CD14-positive monocyte (primary cell): ENCODE results near the gene SRRM3. TPM values are rescaled to one million over a fixed set of nuclear protein-coding genes. Genes with fewer than 3 reads are reported as not detected.
A peak's percentile ranks its signal among the peaks of the same experiment; 100 is the strongest.
"Not testable (repeated sequence)": the region's sequence is repeated elsewhere in the genome, so short reads cannot be mapped to it uniquely, and the experiment has no call there.

Experiments used
- DNase-seq, 3 donors: peaks; one replicate each; pipeline ENCODE4 v3.0.0-alpha.2; 2011 to 2022
- H2AFZ ChIP-seq: 2 replicates; pipeline ENCODE4 v1.6.0; 2012; ENCODE audit warnings: mild to moderate bottlenecking, low read depth, low read length, inconsistent platforms; ENCODE audit not compliant: insufficient read depth, poor library complexity, severe bottlenecking
- H3K27ac ChIP-seq, 2 donors: 1 replicate in 1 of 2; 2 replicates in 1 of 2; pipeline ENCODE4 v1.5.1; 2012 to 2013; ENCODE audit warnings: low read length in 2 of 2, control low read depth in 1 of 2, inconsistent platforms in 1 of 2, low read depth in 1 of 2, mild to moderate bottlenecking in 1 of 2
- H3K27me3 ChIP-seq, 2 donors: one replicate each; pipeline versions ENCODE4 v1.6.0 to v1.6.1; 2011 to 2013; ENCODE audit warnings: low read length in 2 of 2; ENCODE audit not compliant: control insufficient read depth in 2 of 2, insufficient read depth in 2 of 2
- H3K36me3 ChIP-seq, 2 donors: replicated peaks in 1 of 2; 1 replicate in 1 of 2; 2 replicates in 1 of 2; pipeline versions ENCODE4 v1.5.1 to v1.6.1; 2012 to 2013; ENCODE audit warnings: low read length in 2 of 2, control low read depth in 1 of 2, inconsistent platforms in 1 of 2, mild to moderate bottlenecking in 1 of 2; ENCODE audit not compliant: insufficient read depth in 2 of 2, control insufficient read depth in 1 of 2
- H3K4me1 ChIP-seq, 2 donors: 1 replicate in 1 of 2; 2 replicates in 1 of 2; pipeline versions ENCODE4 v1.5.1 to v1.6.1; 2012 to 2013; ENCODE audit warnings: low read length in 2 of 2, control low read depth in 1 of 2, inconsistent platforms in 1 of 2, mild to moderate bottlenecking in 1 of 2, moderate library complexity in 1 of 2; ENCODE audit not compliant: insufficient read depth in 2 of 2, control insufficient read depth in 1 of 2
- H3K4me2 ChIP-seq: replicated peaks from 2 replicates; pipeline ENCODE3; 2012; ENCODE audit warnings: low read length, moderate library complexity, mild to moderate bottlenecking; ENCODE audit not compliant: poor library complexity, severe bottlenecking; ENCODE audit errors: extremely low read depth
- H3K4me3 ChIP-seq, 3 experiments: fragments of 200-600 bp in 1 of 3; sonication (generic) in 1 of 3; replicated peaks in 1 of 3; 1 replicate in 2 of 3; 2 replicates in 1 of 3; pipeline ENCODE4 v1.5.1; 2011 to 2013; ENCODE audit warnings: low read length in 3 of 3, mild to moderate bottlenecking in 3 of 3, control low read depth in 2 of 3, low read depth in 2 of 3, inconsistent platforms in 1 of 3, moderate library complexity in 1 of 3
- H3K79me2 ChIP-seq: 2 replicates; pipeline ENCODE4 v1.6.0; 2012; ENCODE audit warnings: mild to moderate bottlenecking, control low read depth, inconsistent platforms, low read length, moderate library complexity; ENCODE audit not compliant: insufficient read depth
- H3K9ac ChIP-seq: 2 replicates; pipeline ENCODE4 v1.6.0; 2017; ENCODE audit warnings: low read length, mild to moderate bottlenecking; ENCODE audit not compliant: insufficient read depth, poor library complexity, severe bottlenecking
- H3K9me3 ChIP-seq, 2 donors: replicated peaks in 1 of 2; 1 replicate in 1 of 2; 2 replicates in 1 of 2; pipeline versions ENCODE4 v1.5.1 to v1.6.1; 2012 to 2013; ENCODE audit warnings: low read length in 2 of 2, control low read depth in 1 of 2; ENCODE audit not compliant: control insufficient read depth in 1 of 2, insufficient read depth in 1 of 2
- H4K20me1 ChIP-seq: 2 replicates; pipeline ENCODE4 v1.6.0; 2012; ENCODE audit warnings: mild to moderate bottlenecking, low read length, control low read depth, moderate library complexity; ENCODE audit not compliant: insufficient read depth
- H3K27ac Mint-ChIP-seq, 7 donors: one replicate each; pipeline ENCODE4 v1.8.0; 2020; ENCODE audit warnings: mild to moderate bottlenecking in 7 of 7, mixed read lengths in 7 of 7, moderate library complexity in 6 of 7, inconsistent platforms in 2 of 7
- H3K27me3 Mint-ChIP-seq, 3 donors: one replicate each; pipeline ENCODE4 v1.8.0; 2021 to 2022; ENCODE audit warnings: low read depth in 3 of 3, mild to moderate bottlenecking in 3 of 3, mixed read lengths in 3 of 3, moderate library complexity in 3 of 3, inconsistent platforms in 1 of 3
- H3K36me3 Mint-ChIP-seq, 2 donors: one replicate each; pipeline ENCODE4 v1.8.0; 2020; ENCODE audit warnings: mixed read lengths in 2 of 2, inconsistent platforms in 1 of 2, mild to moderate bottlenecking in 1 of 2
- H3K4me1 Mint-ChIP-seq: one replicate; pipeline ENCODE4 v1.8.0; 2020; ENCODE audit warnings: mild to moderate bottlenecking, mixed read lengths
- H3K4me3 Mint-ChIP-seq, 2 donors: one replicate each; pipeline ENCODE4 v1.8.0; 2020; ENCODE audit warnings: mild to moderate bottlenecking in 2 of 2, mixed read lengths in 2 of 2, moderate library complexity in 1 of 2
- H3K9me3 Mint-ChIP-seq, 7 donors: one replicate each; pipeline ENCODE4 v1.8.0; 2020 to 2022; ENCODE audit warnings: mixed read lengths in 7 of 7, mild to moderate bottlenecking in 6 of 7, moderate library complexity in 6 of 7, inconsistent platforms in 2 of 7
- CTCF ChIP-seq: fragments of 200-600 bp; IDR thresholded peaks from one replicate; pipeline ENCODE4 v1.8.0; 2022; ENCODE audit warnings: antibody characterized with exemption, mild to moderate bottlenecking
- WGBS: methylation state at CpG from one replicate; pipeline ENCODE4 v1.1.5; 2013; ENCODE audit warnings: missing lambda C conversion rate; ENCODE audit not compliant: insufficient coverage; 5-methylcytosine and 5-hydroxymethylcytosine counted together
- intact Hi-C, 2 donors: fragments of 100-400 bp; cut with micrococcal nuclease; formaldehyde crosslinking; loops; one replicate each; pipeline versions ENCODE4 v1.15.0 to v1.15.1; 2023
- polyA plus RNA-seq, 3 donors: library from polyadenylated mRNA; depleted of rRNA in 1 of 3; unstranded in 2 of 3; stranded (reverse) in 1 of 3; fragments of 300-500 nt in 2 of 3; fragments of >200 nt in 1 of 3; fragmentation: Illumina TruSeq in 2 of 3; gene quantifications; 1 replicate in 2 of 3; 2 replicates in 1 of 3; pipeline ENCODE4 v1.2.3, GENCODE V29; 2012 to 2021

The SRRM3 gene
- polyA plus RNA-seq, 3 donors: not detected

DNA sequence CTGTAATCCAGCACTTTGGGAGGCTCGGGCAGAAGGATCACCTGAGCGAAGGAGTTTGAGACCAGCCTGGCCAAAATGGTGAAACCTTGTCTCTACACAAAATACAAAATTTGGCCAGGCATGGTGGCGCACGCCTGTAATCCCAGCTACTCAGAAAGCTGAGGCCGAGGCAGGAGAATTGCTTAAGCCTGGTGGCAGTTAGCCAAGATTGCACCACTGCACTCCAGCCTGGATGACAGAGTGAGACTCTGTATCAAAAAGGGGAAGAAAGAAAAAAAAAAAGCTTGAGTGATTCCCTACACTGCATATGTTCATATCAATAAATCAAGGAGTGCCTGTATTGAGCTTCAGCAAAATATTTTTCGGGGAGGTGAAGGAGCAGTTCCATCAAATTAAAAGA, 45.8 kb upstream of the SRRM3 start:
- Histone ChIP-seq H3K27ac (peak overlapping the region; percentile 40 to 56), H3K9me3 (no peaks in the 10 kb centered on the region), H3K4me3 (no peak overlapping the region), H3K4me2 (no peak overlapping the region), H4K20me1 (no peaks in the 10 kb centered on the region), H3K9ac (no peak overlapping the region), H2AFZ (peak overlapping the region; percentile 40), H3K79me2 (no peaks in the 10 kb centered on the region), H3K36me3 (no peaks in the 10 kb centered on the region), H3K27me3 (peaks cover 0 to 3% of the 10 kb centered on the region in 2 donors), H3K4me1 (peaks cover 9 to 15% of the 10 kb centered on the region in 2 donors)
- Mint-ChIP-seq H3K4me3 (peak overlapping the region in 1 of 2 donors; percentile 52), H3K9me3 (no peaks in the 10 kb centered on the region), H3K27me3 (peaks cover 8 to 12% (median 11%) of the 10 kb centered on the region in 3 donors), H3K27ac (peak overlapping the region; percentile 80 to 90 (median 87)), H3K36me3 (peaks cover 0 to under 1% of the 10 kb centered on the region in 2 donors), H3K4me1 (peaks cover 17% of the 10 kb centered on the region)
- WGBS: 17% methylated on average over 2 of the region's 6 CpGs
- no peak for TF ChIP-seq CTCF
- intact Hi-C loops: no loop called here
- peak; percentile 87 to 94 (median 91) for DNase-seq

GRCh38 chr7:76156992-76157685, 44.6 kb upstream of the SRRM3 start:
- H3K36me3 Mint-ChIP-seq, H3K4me3 Mint-ChIP-seq, DNase-seq, H3K27me3 ChIP-seq, H4K20me1 ChIP-seq, intact Hi-C loops, H3K4me3 ChIP-seq, H3K27me3 Mint-ChIP-seq, H3K27ac ChIP-seq, H3K4me2 ChIP-seq, H3K9me3 ChIP-seq, H3K9ac ChIP-seq, H3K79me2 ChIP-seq, H3K9me3 Mint-ChIP-seq, H2AFZ ChIP-seq, H3K36me3 ChIP-seq: not testable (repeated sequence)
- Mint-ChIP-seq H3K27ac (peak overlapping the region in 2 of 7 donors; percentile 47 to 71), H3K4me1 (peaks cover 17% of the 10 kb centered on the region)
- H3K4me1 ChIP-seq: peaks cover 9 to 15% of the 10 kb centered on the region in 2 donors
- no CpG with 5 or more reads among the region's 2 CpGs for WGBS

DNA sequence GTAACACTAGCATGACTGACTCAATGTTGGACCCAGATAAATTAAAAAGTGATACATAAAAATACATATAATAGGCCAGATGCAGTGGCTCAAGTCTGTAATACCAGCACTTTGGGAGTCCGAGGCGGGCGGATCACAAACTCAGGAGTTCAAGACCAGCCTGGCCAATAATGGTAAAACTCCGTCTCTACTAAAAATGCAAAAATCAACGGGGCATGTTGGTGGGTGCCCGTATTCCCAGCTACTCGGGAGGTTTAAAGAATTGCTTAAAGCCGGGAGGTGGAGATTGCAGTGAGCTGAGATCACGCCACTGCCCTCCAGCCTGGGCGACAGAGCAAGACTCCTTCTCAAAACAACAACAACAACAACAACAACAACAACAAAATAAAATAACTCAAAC, 43.3 kb upstream of the SRRM3 start:
- DNase-seq, H3K4me3 Mint-ChIP-seq, H3K36me3 ChIP-seq, H3K27ac Mint-ChIP-seq, H2AFZ ChIP-seq, H3K9ac ChIP-seq, H4K20me1 ChIP-seq, H3K27me3 Mint-ChIP-seq, H3K9me3 Mint-ChIP-seq, H3K27ac ChIP-seq, intact Hi-C loops, H3K4me2 ChIP-seq, H3K36me3 Mint-ChIP-seq, H3K4me3 ChIP-seq, H3K79me2 ChIP-seq, H3K27me3 ChIP-seq, H3K9me3 ChIP-seq: not testable (repeated sequence)
- 100% methylated on average over 5 of the region's 10 CpGs for WGBS
- H3K4me1 ChIP-seq: peaks cover 9 to 15% of the 10 kb centered on the region in 2 donors
- H3K4me1 Mint-ChIP-seq: peaks cover 17% of the 10 kb centered on the region
